ENCODE data around the gene ARL5A. TPM values are rescaled to one million over a fixed set of nuclear protein-coding genes. Genes with fewer than 3 reads are reported as not detected.

The ARL5A gene
- total RNA-seq, 1 donor = 47.8 TPM

GRCh38 chr2:151862700-151863099 is 34.5 kb upstream of the ARL5A start:
- Histone ChIP-seq H3K4me1 (ENCODE audit: insufficient read depth, low read length) (no peaks in the 10 kb centered on the region), H3K9me3 (ENCODE audit: low read depth, low read length) (no peaks in the 10 kb centered on the region), H3K4me3 (ENCODE audit: insufficient read depth, low read length) (no peak overlapping the region), H3K4me2 (ENCODE audit: insufficient read depth, low read length) (no peak overlapping the region), H4K20me1 (ENCODE audit: insufficient read depth, low read length) (no peaks in the 10 kb centered on the region), H3K36me3 (ENCODE audit: insufficient read depth, low read length) (no peaks in the 10 kb centered on the region), H3K27me3 (ENCODE audit: insufficient read depth, low read length) (no peaks in the 10 kb centered on the region), H3K27ac (ENCODE audit: low read depth, low read length) (no peak overlapping the region), H2AFZ (ENCODE audit: low read length) (no peak overlapping the region), H3K79me2 (ENCODE audit: insufficient read depth, low read length) (no peaks in the 10 kb centered on the region)
- DNase-seq (ENCODE audit: insufficient read length, low spot score, missing footprints) = no peak
- no peak for TF ChIP-seq CTCF (IDR thresholded peaks at IDR 0.05; ENCODE audit: extremely low read depth, low read depth, low read length)

- no peak for DNase-seq (ENCODE audit: insufficient read length, low spot score, missing footprints)
- no peak for TF ChIP-seq CTCF (IDR thresholded peaks at IDR 0.05; ENCODE audit: extremely low read depth, low read depth, low read length)
- Histone ChIP-seq H2AFZ (ENCODE audit: low read length) (no peak overlapping the region), H3K27me3 (ENCODE audit: insufficient read depth, low read length) (no peaks in the 10 kb centered on the region), H3K4me1 (ENCODE audit: insufficient read depth, low read length) (no peaks in the 10 kb centered on the region), H3K4me3 (ENCODE audit: insufficient read depth, low read length) (no peak overlapping the region), H3K9me3 (ENCODE audit: low read depth, low read length) (no peaks in the 10 kb centered on the region), H3K27ac (ENCODE audit: low read depth, low read length) (no peak overlapping the region), H4K20me1 (ENCODE audit: insufficient read depth, low read length) (no peaks in the 10 kb centered on the region), H3K4me2 (ENCODE audit: insufficient read depth, low read length) (no peak overlapping the region), H3K79me2 (ENCODE audit: insufficient read depth, low read length) (no peaks in the 10 kb centered on the region), H3K36me3 (ENCODE audit: insufficient read depth, low read length) (no peaks in the 10 kb centered on the region)
Measured at GRCh38 chr2:151861174-151861573, 33.0 kb upstream of the ARL5A start.

- H4K20me1 ChIP-seq (ENCODE audit: insufficient read depth, low read length) = no peaks in the 10 kb centered on the region
- H3K4me2 ChIP-seq (ENCODE audit: insufficient read depth, low read length) = no peak overlapping the region
- no peak for DNase-seq (ENCODE audit: insufficient read length, low spot score, missing footprints)
- no peak for TF ChIP-seq CTCF (IDR thresholded peaks at IDR 0.05; ENCODE audit: extremely low read depth, low read depth, low read length)
- no peaks in the 10 kb centered on the region for H3K4me1 ChIP-seq (ENCODE audit: insufficient read depth, low read length)
- H3K27ac ChIP-seq (ENCODE audit: low read depth, low read length) = no peak overlapping the region
- H3K27me3 ChIP-seq (ENCODE audit: insufficient read depth, low read length) = no peaks in the 10 kb centered on the region
- no peaks in the 10 kb centered on the region for H3K9me3 ChIP-seq (ENCODE audit: low read depth, low read length)
- no peak overlapping the region for H3K4me3 ChIP-seq (ENCODE audit: insufficient read depth, low read length)
- H3K36me3 ChIP-seq (ENCODE audit: insufficient read depth, low read length) = no peaks in the 10 kb centered on the region
- H3K79me2 ChIP-seq (ENCODE audit: insufficient read depth, low read length) = no peaks in the 10 kb centered on the region
- H2AFZ ChIP-seq (ENCODE audit: low read length) = no peak overlapping the region
Measured at GRCh38 chr2:151860613-151861146, 32.5 kb upstream of the ARL5A start.

GRCh38 chr2:151860210-151860609 is 32.0 kb upstream of the ARL5A start:
- no peaks in the 10 kb centered on the region for H3K27me3 ChIP-seq (ENCODE audit: insufficient read depth, low read length)
- no peak for DNase-seq (ENCODE audit: insufficient read length, low spot score, missing footprints)
- H3K79me2 ChIP-seq (ENCODE audit: insufficient read depth, low read length) = no peaks in the 10 kb centered on the region
- H3K9me3 ChIP-seq (ENCODE audit: low read depth, low read length) = no peaks in the 10 kb centered on the region
- TF ChIP-seq CTCF (IDR thresholded peaks at IDR 0.05; ENCODE audit: extremely low read depth, low read depth, low read length) = no peak
- H4K20me1 ChIP-seq (ENCODE audit: insufficient read depth, low read length) = no peaks in the 10 kb centered on the region
- no peak overlapping the region for H3K4me2 ChIP-seq (ENCODE audit: insufficient read depth, low read length)
- no peak overlapping the region for H3K27ac ChIP-seq (ENCODE audit: low read depth, low read length)
- no peaks in the 10 kb centered on the region for H3K4me1 ChIP-seq (ENCODE audit: insufficient read depth, low read length)
- H3K36me3 ChIP-seq (ENCODE audit: insufficient read depth, low read length) = no peaks in the 10 kb centered on the region
- H2AFZ ChIP-seq (ENCODE audit: low read length) = no peak overlapping the region
- H3K4me3 ChIP-seq (ENCODE audit: insufficient read depth, low read length) = no peak overlapping the region

Data from osteoblast (primary cell).